K562 (cell line): ENCODE data around the gene RPS2. TPM values are rescaled to one million over a fixed set of nuclear protein-coding genes. Genes with fewer than 3 reads are reported as not detected.

Source experiments
- CREB1 ChIP-seq, 2 experiments: sonication (generic) in 1 of 2; formaldehyde crosslinking in 1 of 2; IDR thresholded peaks; 2 replicates each; pipeline versions ENCODE4 v1.6.1 to v1.8.0; 2012 to 2022; ENCODE audit warnings: inconsistent platforms in 1 of 2, mild to moderate bottlenecking in 1 of 2, missing genetic modification reagents in 1 of 2, moderate library complexity in 1 of 2
- NCOR1 ChIP-seq: fragments of 450-650 bp; IDR thresholded peaks from 2 replicates; pipeline ENCODE4 v1.6.1; 2016; ENCODE audit warnings: mild to moderate bottlenecking, moderate library complexity
- NR3C1 ChIP-seq: sonication (generic); formaldehyde crosslinking; IDR thresholded peaks from 2 replicates; pipeline ENCODE4 v1.8.1; 2022; ENCODE audit warnings: missing genetic modification reagents
- RHOXF2B ChIP-seq: fragments of 250-450 bp; sonication (Bioruptor Pico); conservative IDR thresholded peaks from 2 replicates; pipeline ENCODE4 v1.5.1; 2021
- SMARCE1 ChIP-seq: fragments of 450-650 bp; IDR thresholded peaks from 2 replicates; pipeline ENCODE4 v1.7.1; 2016; ENCODE audit warnings: mild to moderate bottlenecking
- TCF7L2 ChIP-seq: fragments of 150-350 bp; IDR thresholded peaks from 2 replicates; pipeline ENCODE4 v1.6.1; 2016; ENCODE audit warnings: low read depth, mild to moderate bottlenecking, low read length, moderate library complexity
- TCFL5 ChIP-seq: fragments of 250-450 bp; sonication (Bioruptor Pico); conservative IDR thresholded peaks from 2 replicates; pipeline ENCODE4 v1.6.1; 2021; ENCODE audit warnings: mild to moderate bottlenecking, moderate library complexity, matching md5 sums
- TRIM24 ChIP-seq, 2 experiments: fragments of 450-650 bp; IDR thresholded peaks; 2 replicates each; pipeline ENCODE4 v1.6.1; 2016
- polyA plus RNA-seq, 8 experiments: library from polyadenylated mRNA; depleted of rRNA in 4 of 8; stranded (reverse) in 5 of 8; unstranded in 3 of 8; fragments of >200 nt; fragmentation: Nextera tagmentation in 2 of 8; fragmentation: Illumina TruSeq in 1 of 8; extraction: Ambion mirVana in 2 of 8; extraction: Trizol in 1 of 8; gene quantifications; 2 replicates each; pipeline versions ENCODE4 v1.2.1 to v1.2.3, GENCODE V29; 2011 to 2014; ENCODE audit warnings: inconsistent platforms in 1 of 8, missing spikeins in 1 of 8
- total RNA-seq, 7 experiments: library from RNA; depleted of rRNA in 6 of 7; stranded (reverse); fragments of >200 nt in 6 of 7; fragmentation: Illumina TruSeq in 2 of 7; extraction: Trizol in 2 of 7; gene quantifications; 2 replicates each; pipeline versions ENCODE4 v1.2.1 to v1.2.3, GENCODE V29; 2011 to 2021; ENCODE audit warnings: low replicate concordance in 1 of 7
- TF ChIP-seq, protein P1 (sequence below): fragments of 450-650 bp; IDR thresholded peaks from 2 replicates; pipeline ENCODE4 v1.6.1; 2016; ENCODE audit warnings: mild to moderate bottlenecking, moderate library complexity
- TF ChIP-seq, protein P2 (sequence below): fragments of 250-450 bp; sonication (Bioruptor Pico); IDR thresholded peaks from 2 replicates; pipeline ENCODE4 v1.5.1; 2021; ENCODE audit warnings: mild to moderate bottlenecking
- TF ChIP-seq, protein P3 (sequence below): fragments of 250-450 bp; sonication (Bioruptor Pico); IDR thresholded peaks from 2 replicates; pipeline ENCODE4 v1.5.0; 2020; ENCODE audit warnings: mild to moderate bottlenecking
- TF ChIP-seq, protein P4 (sequence below): fragments of 250-450 bp; sonication (Bioruptor Pico); IDR thresholded peaks from 2 replicates; pipeline ENCODE4 v1.5.0; 2022; ENCODE audit warnings: mild to moderate bottlenecking

RPS2 gene
- total and polyA plus RNA-seq, 9 of the 15 experiments (the other 6 are each of a cell fraction or from before 2014, with no cell fraction given): 834 to 4,794 (median 3,793) TPM

DNA sequence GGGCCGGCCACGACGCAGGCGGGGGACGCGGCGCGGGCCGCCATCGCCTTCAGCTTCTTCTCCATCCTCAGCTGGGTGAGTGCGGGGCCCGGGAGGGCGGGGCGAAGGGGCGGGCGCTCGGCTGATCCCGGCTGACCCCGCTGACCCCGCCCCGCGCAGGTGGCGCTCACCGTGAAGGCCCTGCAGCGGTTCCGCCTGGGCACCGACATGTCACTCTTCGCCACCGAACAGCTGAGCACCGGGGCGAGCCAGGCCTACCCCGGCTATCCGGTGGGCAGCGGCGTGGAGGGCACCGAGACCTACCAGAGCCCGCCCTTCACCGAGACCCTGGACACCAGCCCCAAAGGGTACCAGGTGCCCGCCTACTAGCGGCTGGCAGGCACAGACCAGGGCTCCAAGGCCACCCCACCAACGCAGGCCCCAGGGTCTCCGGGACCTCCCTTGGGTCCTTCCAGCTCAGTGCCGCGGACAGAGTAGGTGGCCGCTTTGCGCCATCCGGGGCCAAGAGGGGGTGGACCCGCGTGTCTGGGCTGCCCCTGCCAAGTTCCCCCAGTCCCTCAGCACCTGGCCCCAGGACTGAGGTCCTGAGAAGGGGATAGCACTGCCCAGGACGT is 28.2 kb upstream of the RPS2 start (continued):
- TF ChIP-seq, protein P1, sequence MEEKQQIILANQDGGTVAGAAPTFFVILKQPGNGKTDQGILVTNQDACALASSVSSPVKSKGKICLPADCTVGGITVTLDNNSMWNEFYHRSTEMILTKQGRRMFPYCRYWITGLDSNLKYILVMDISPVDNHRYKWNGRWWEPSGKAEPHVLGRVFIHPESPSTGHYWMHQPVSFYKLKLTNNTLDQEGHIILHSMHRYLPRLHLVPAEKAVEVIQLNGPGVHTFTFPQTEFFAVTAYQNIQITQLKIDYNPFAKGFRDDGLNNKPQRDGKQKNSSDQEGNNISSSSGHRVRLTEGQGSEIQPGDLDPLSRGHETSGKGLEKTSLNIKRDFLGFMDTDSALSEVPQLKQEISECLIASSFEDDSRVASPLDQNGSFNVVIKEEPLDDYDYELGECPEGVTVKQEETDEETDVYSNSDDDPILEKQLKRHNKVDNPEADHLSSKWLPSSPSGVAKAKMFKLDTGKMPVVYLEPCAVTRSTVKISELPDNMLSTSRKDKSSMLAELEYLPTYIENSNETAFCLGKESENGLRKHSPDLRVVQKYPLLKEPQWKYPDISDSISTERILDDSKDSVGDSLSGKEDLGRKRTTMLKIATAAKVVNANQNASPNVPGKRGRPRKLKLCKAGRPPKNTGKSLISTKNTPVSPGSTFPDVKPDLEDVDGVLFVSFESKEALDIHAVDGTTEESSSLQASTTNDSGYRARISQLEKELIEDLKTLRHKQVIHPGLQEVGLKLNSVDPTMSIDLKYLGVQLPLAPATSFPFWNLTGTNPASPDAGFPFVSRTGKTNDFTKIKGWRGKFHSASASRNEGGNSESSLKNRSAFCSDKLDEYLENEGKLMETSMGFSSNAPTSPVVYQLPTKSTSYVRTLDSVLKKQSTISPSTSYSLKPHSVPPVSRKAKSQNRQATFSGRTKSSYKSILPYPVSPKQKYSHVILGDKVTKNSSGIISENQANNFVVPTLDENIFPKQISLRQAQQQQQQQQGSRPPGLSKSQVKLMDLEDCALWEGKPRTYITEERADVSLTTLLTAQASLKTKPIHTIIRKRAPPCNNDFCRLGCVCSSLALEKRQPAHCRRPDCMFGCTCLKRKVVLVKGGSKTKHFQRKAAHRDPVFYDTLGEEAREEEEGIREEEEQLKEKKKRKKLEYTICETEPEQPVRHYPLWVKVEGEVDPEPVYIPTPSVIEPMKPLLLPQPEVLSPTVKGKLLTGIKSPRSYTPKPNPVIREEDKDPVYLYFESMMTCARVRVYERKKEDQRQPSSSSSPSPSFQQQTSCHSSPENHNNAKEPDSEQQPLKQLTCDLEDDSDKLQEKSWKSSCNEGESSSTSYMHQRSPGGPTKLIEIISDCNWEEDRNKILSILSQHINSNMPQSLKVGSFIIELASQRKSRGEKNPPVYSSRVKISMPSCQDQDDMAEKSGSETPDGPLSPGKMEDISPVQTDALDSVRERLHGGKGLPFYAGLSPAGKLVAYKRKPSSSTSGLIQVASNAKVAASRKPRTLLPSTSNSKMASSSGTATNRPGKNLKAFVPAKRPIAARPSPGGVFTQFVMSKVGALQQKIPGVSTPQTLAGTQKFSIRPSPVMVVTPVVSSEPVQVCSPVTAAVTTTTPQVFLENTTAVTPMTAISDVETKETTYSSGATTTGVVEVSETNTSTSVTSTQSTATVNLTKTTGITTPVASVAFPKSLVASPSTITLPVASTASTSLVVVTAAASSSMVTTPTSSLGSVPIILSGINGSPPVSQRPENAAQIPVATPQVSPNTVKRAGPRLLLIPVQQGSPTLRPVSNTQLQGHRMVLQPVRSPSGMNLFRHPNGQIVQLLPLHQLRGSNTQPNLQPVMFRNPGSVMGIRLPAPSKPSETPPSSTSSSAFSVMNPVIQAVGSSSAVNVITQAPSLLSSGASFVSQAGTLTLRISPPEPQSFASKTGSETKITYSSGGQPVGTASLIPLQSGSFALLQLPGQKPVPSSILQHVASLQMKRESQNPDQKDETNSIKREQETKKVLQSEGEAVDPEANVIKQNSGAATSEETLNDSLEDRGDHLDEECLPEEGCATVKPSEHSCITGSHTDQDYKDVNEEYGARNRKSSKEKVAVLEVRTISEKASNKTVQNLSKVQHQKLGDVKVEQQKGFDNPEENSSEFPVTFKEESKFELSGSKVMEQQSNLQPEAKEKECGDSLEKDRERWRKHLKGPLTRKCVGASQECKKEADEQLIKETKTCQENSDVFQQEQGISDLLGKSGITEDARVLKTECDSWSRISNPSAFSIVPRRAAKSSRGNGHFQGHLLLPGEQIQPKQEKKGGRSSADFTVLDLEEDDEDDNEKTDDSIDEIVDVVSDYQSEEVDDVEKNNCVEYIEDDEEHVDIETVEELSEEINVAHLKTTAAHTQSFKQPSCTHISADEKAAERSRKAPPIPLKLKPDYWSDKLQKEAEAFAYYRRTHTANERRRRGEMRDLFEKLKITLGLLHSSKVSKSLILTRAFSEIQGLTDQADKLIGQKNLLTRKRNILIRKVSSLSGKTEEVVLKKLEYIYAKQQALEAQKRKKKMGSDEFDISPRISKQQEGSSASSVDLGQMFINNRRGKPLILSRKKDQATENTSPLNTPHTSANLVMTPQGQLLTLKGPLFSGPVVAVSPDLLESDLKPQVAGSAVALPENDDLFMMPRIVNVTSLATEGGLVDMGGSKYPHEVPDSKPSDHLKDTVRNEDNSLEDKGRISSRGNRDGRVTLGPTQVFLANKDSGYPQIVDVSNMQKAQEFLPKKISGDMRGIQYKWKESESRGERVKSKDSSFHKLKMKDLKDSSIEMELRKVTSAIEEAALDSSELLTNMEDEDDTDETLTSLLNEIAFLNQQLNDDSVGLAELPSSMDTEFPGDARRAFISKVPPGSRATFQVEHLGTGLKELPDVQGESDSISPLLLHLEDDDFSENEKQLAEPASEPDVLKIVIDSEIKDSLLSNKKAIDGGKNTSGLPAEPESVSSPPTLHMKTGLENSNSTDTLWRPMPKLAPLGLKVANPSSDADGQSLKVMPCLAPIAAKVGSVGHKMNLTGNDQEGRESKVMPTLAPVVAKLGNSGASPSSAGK: no peak
- no peak for TF ChIP-seq NCOR1
- TF ChIP-seq, protein P2, sequence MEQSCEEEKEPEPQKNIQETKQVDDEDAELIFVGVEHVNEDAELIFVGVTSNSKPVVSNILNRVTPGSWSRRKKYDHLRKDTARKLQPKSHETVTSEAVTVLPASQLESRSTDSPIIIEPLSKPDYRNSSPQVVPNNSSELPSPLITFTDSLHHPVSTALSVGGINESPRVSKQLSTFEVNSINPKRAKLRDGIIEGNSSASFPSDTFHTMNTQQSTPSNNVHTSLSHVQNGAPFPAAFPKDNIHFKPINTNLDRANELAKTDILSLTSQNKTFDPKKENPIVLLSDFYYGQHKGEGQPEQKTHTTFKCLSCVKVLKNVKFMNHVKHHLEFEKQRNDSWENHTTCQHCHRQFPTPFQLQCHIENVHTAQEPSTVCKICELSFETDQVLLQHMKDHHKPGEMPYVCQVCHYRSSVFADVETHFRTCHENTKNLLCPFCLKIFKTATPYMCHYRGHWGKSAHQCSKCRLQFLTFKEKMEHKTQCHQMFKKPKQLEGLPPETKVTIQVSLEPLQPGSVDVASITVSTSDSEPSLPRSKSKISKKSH: no peak
- TF ChIP-seq RHOXF2B (CRISPR knock-in tag): no peak
- TF ChIP-seq TRIM24 (IDR thresholded peaks at IDR 0.05): no peak
- TF ChIP-seq CREB1 (IDR thresholded peaks at IDR 0.05): no peak
- no peak; the same call in 1 of the 2 replicates for TF ChIP-seq CREB1 (CRISPR knock-in tag; IDR thresholded peaks at IDR 0.05)
- TF ChIP-seq, protein P3, sequence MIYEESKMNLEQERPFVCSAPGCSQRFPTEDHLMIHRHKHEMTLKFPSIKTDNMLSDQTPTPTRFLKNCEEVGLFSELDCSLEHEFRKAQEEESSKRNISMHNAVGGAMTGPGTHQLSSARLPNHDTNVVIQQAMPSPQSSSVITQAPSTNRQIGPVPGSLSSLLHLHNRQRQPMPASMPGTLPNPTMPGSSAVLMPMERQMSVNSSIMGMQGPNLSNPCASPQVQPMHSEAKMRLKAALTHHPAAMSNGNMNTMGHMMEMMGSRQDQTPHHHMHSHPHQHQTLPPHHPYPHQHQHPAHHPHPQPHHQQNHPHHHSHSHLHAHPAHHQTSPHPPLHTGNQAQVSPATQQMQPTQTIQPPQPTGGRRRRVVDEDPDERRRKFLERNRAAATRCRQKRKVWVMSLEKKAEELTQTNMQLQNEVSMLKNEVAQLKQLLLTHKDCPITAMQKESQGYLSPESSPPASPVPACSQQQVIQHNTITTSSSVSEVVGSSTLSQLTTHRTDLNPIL (CRISPR knock-in tag): no peak
- no peak for TF ChIP-seq SMARCE1
- TF ChIP-seq TCF7L2: no peak
- no peak for TF ChIP-seq NR3C1
- TF ChIP-seq, protein P4, sequence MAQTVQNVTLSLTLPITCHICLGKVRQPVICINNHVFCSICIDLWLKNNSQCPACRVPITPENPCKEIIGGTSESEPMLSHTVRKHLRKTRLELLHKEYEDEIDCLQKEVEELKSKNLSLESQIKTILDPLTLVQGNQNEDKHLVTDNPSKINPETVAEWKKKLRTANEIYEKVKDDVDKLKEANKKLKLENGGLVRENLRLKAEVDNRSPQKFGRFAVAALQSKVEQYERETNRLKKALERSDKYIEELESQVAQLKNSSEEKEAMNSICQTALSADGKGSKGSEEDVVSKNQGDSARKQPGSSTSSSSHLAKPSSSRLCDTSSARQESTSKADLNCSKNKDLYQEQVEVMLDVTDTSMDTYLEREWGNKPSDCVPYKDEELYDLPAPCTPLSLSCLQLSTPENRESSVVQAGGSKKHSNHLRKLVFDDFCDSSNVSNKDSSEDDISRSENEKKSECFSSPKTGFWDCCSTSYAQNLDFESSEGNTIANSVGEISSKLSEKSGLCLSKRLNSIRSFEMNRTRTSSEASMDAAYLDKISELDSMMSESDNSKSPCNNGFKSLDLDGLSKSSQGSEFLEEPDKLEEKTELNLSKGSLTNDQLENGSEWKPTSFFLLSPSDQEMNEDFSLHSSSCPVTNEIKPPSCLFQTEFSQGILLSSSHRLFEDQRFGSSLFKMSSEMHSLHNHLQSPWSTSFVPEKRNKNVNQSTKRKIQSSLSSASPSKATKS: no peak
- TF ChIP-seq TCFL5: no peak
